ENCODE results near the gene HMGCR.

The HMGCR gene

GRCh38 chr5:75363111-75363510 lies 26.1 kb downstream of the HMGCR start:
- H3K4me3 ChIP-seq (ENCODE audit: low read length), result no peak overlapping the region
- no peak overlapping the region for H3K9ac ChIP-seq (ENCODE audit: low read length)
- peaks cover 9% of the 10 kb centered on the region; the same call in 1 of the 2 replicates for H3K4me1 ChIP-seq (ENCODE audit: low read length)
- no peaks in the 10 kb centered on the region for H4K20me1 ChIP-seq (ENCODE audit: insufficient read depth, low read length)
- TF ChIP-seq EZH2phosphoT487 (IDR thresholded peaks at IDR 0.05; ENCODE audit: low read length), result no peak
- TF ChIP-seq EZH2 (optimal IDR thresholded peaks at IDR 0.05; ENCODE audit: low read depth, low read length), result no peak
- TF ChIP-seq CTCF (IDR thresholded peaks at IDR 0.05; ENCODE audit: low read length), result no peak
- H3K36me3 ChIP-seq (replicated peaks; ENCODE audit: insufficient read depth, low read length), result peaks cover 7% of the 10 kb centered on the region; the same call in 1 of the 2 replicates
- no peaks in the 10 kb centered on the region for H3K9me2 ChIP-seq (replicated peaks; ENCODE audit: insufficient read depth, low read length)
- DNase-seq, result no peak
- H3F3A ChIP-seq (ENCODE audit: insufficient read depth, low read length), result peaks cover 20% of the 10 kb centered on the region
- H3K27ac ChIP-seq (ENCODE audit: low read length), result no peak overlapping the region
- H3K27me3 ChIP-seq (replicated peaks; ENCODE audit: insufficient read depth, low read length), result no peaks in the 10 kb centered on the region
- H3K4me2 ChIP-seq (ENCODE audit: low read depth, low read length), result no peak overlapping the region
- no peaks in the 10 kb centered on the region for H3K9me3 ChIP-seq (replicated peaks; ENCODE audit: insufficient read depth, low read length)
- H3K79me2 ChIP-seq (ENCODE audit: low read length), result no peaks in the 10 kb centered on the region
- no peak overlapping the region for H2AFZ ChIP-seq (ENCODE audit: low read length)

GRCh38 chr5:75363726-75364495 lies 26.9 kb downstream of the HMGCR start:
- Histone ChIP-seq H3F3A (ENCODE audit: insufficient read depth, low read length) (peaks cover 20% of the 10 kb centered on the region), H3K79me2 (ENCODE audit: low read length) (no peaks in the 10 kb centered on the region), H3K9me3 (replicated peaks; ENCODE audit: insufficient read depth, low read length) (no peaks in the 10 kb centered on the region), H2AFZ (ENCODE audit: low read length) (no peak overlapping the region), H3K9ac (ENCODE audit: low read length) (no peak overlapping the region), H3K27ac (ENCODE audit: low read length) (no peak overlapping the region), H3K9me2 (replicated peaks; ENCODE audit: insufficient read depth, low read length) (no peaks in the 10 kb centered on the region), H4K20me1 (ENCODE audit: insufficient read depth, low read length) (no peaks in the 10 kb centered on the region), H3K4me1 (ENCODE audit: low read length) (peaks cover 14% of the 10 kb centered on the region; the same call in 1 of the 2 replicates), H3K4me2 (ENCODE audit: low read depth, low read length) (no peak overlapping the region), H3K36me3 (replicated peaks; ENCODE audit: insufficient read depth, low read length) (peaks cover 7% of the 10 kb centered on the region; the same call in 1 of the 2 replicates), H3K4me3 (ENCODE audit: low read length) (no peak overlapping the region), H3K27me3 (replicated peaks; ENCODE audit: insufficient read depth, low read length) (no peaks in the 10 kb centered on the region)
- TF ChIP-seq EZH2phosphoT487 (IDR thresholded peaks at IDR 0.05; ENCODE audit: low read length) (no peak), CTCF (IDR thresholded peaks at IDR 0.05; ENCODE audit: low read length) (no peak), EZH2 (optimal IDR thresholded peaks at IDR 0.05; ENCODE audit: low read depth, low read length) (no peak)
- no peak for DNase-seq

- Histone ChIP-seq H3K9me2 (replicated peaks; ENCODE audit: insufficient read depth, low read length) (no peaks in the 10 kb centered on the region), H3K4me1 (ENCODE audit: low read length) (peaks cover 14% of the 10 kb centered on the region; the same call in 1 of the 2 replicates), H3K4me3 (ENCODE audit: low read length) (no peak overlapping the region), H3F3A (ENCODE audit: insufficient read depth, low read length) (peaks cover 20% of the 10 kb centered on the region), H3K9me3 (replicated peaks; ENCODE audit: insufficient read depth, low read length) (no peaks in the 10 kb centered on the region), H3K9ac (ENCODE audit: low read length) (no peak overlapping the region), H4K20me1 (ENCODE audit: insufficient read depth, low read length) (no peaks in the 10 kb centered on the region), H3K79me2 (ENCODE audit: low read length) (no peaks in the 10 kb centered on the region), H3K4me2 (ENCODE audit: low read depth, low read length) (no peak overlapping the region), H3K27me3 (replicated peaks; ENCODE audit: insufficient read depth, low read length) (no peaks in the 10 kb centered on the region), H2AFZ (ENCODE audit: low read length) (no peak overlapping the region), H3K27ac (ENCODE audit: low read length) (no peak overlapping the region), H3K36me3 (replicated peaks; ENCODE audit: insufficient read depth, low read length) (peaks cover 5% of the 10 kb centered on the region; the same call in 1 of the 2 replicates)
- DNase-seq, result no peak
- TF ChIP-seq CTCF (IDR thresholded peaks at IDR 0.05; ENCODE audit: low read length), result no peak
- no peak for TF ChIP-seq EZH2phosphoT487 (IDR thresholded peaks at IDR 0.05; ENCODE audit: low read length)
- no peak for TF ChIP-seq EZH2 (optimal IDR thresholded peaks at IDR 0.05; ENCODE audit: low read depth, low read length)
Observed at GRCh38 chr5:75364571-75365280, 27.7 kb downstream of the HMGCR start.
